NCI-H128 (cell line): Measurements from ENCODE around the gene RECQL.
"Not testable (repeated sequence)": the region's sequence is repeated elsewhere in the genome, so short reads cannot be mapped to it uniquely, and the experiment has no call there.

Experiments
- DNase-seq: peaks from one replicate; lab custom pipeline; 2025; ENCODE audit not compliant: unreplicated experiment; lab: John Stamatoyannopoulos, UW

RECQL gene

GRCh38 chr12:21505888-21506287 lies 4.5 kb upstream of the RECQL start:
- DNase-seq: no peak

- no peak for DNase-seq
Measured at GRCh38 chr12:21502872-21503271, 1.4 kb upstream of the RECQL start.

DNA sequence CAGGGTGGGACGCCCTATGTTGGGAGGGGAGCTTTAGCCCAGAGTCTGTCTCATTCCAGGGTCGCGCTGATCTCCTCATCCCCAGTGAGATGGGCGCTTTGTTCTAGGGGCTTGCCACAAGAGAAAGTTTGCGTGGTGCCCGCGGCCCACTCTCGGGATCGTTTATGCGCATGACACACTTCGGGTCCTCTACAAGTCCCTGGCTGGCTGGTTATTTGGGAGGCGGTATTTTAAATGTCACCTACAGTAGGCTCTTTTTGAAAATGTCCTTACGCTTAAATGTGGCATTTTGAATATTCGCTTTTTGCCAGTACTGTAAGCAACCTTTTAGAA lies 695 bp upstream of the RECQL start:
- no peak for DNase-seq

DNA sequence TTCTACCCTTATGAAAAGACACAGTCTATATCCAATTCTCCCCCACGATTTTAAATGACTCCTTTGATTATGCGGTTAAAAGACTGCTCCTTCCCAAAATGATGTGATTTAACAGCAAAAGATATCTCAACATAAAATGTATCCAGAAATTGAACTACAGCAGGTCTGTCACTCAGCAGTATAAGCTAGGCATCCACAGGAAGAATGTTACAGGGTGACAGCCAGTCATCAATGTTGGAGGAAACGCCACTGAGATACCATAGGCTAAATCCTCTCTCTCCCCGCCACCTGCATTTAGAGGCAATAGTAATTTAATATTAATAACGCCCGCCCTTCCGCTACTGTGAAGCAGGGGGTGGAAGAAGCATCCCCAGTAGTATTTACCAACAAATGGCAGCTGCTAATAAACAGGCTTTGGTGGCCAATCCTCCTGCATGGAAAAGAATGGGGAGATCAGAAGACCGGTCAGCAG lies 613 bp downstream of the RECQL start:
- no peak for DNase-seq

DNA sequence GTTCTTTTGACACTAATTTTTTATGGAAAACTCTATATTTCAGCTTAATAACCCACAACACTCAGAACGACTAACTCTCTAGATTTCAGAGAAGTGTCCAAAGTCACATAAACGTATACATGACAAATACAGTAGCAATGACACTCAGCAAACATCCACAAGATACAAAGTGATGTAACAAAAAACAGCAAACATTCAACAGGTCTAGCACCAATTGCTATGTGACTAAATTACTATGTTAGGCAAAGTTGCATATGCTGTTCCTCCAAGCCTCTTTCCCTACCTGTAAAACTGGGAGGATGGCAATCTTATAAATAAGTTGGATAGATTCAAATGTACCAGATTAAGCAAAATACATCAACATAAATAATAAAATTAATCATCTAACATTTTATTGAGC lies 1.7 kb downstream of the RECQL start:
- DNase-seq: no peak

DNA sequence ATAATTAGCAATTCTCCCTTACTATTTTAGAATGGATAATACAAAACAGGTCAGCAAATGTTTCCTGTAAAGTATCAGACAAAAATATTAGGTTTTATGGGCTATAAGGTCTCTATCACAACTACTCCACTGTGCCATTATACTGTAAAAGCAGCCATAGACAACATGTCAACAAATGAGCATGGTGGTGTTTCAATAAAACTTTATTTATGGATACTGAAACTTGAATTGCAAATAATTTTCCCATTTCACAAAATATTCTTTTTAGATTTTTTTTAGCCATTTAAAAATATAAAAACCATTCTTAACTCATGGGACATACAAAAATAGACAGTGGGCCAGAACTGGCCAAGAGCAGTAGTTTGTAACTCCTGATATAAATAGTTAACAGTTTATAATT lies 15.4 kb downstream of the RECQL start:
- no peak for DNase-seq

- DNase-seq: no peak
Measured at GRCh38 chr12:21483531-21483930, 17.9 kb downstream of the RECQL start.

DNA sequence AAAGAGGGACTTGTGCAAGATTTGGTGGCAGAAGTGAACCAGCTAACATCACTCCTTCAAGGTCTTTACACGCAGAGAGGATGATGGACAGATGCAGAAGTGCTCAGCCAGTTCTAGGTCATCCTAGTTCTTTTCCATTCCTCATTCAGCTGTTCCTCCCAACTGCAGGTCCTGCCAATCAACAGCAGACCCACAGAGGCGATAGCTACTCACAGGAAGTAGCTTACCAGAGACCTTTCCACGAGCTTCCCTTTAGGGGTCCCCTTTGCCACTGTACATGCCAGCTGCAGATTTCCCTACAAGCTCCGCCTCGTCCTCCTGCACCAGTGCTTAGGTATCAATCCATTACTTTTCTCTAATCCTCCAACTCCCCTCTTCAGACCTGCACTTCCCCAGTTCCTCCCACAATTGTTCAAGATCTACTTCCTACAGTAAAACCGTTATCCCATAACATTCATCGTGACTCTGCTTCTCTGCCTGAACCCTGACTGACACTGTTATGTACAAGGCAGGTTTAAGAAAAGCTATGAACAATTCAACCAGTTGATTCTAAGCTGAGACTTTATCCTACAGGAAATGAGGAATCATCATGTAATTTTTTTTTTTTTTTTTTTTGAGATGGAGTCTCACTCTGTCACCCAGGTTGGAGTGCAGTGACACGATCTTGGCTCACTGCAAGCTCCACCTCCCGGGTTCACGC lies 22.5 kb downstream of the RECQL start:
- DNase-seq: no peak

DNA sequence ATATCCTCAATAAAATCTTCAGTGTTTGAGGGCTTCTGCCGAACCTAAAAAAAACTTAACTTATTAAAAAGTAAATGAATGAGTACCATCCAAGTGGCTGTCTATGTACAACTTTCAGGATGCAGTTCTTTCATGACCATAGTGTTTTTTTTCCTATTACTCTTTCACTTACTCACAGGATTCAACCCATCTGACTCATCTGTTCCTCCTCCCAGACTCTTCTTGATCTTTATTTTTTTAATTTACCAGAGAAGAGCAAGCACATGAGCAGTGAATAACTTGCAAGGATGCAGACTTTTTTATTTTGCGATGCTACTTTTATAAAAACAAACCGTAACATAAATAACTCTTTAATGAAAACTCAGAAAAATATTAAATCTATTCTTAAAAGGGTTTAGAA lies 24.5 kb downstream of the RECQL start:
- DNase-seq: no peak

DNA sequence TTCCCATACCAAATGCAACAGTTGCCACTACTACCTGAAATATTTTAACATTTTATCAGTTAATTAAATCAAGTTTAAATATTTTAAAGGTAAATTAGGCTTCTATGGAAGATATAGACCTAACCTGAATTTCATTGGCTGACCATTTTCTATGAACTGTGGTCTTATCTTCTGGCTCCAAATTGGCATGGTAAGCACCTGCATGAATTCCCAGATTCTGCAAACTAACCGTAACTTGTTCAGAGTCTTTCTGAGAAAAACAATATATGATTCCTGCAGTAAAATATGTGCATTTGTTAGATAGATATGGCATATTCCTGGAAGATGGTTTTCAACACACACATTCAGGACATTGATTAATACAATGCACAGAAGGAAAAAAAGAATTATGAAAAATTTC lies 25.9 kb downstream of the RECQL start:
- DNase-seq: no peak

DNA sequence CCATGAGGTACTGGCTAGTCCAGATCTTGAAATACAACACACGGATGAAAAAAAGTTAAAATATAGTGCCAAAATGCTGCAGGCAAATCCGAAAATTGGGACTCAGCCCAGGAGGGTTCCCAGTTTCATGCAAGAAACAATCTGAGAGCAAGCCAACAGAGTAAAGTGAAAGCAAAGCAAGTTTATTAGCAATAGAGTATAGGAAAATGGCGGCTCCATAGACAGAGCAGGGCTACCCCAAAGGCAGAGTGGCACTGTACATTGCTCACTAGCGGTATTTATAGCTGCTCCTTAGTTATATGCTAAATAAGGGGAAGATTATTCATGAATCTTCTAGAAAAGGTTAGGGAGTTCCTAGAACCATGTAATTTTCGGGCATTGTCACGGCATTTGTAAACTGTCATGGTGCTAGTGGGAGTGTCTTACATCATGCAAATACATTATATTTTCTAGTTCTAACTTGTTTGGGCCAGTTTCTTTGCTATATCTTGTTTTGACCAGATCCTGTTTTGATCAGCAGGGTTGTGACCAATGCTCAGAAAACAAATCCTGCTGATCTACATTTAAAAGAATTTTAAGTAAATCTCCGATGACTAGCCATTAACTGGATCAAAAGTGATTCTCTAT lies 29.1 kb downstream of the RECQL start:
- no peak for DNase-seq

DNA sequence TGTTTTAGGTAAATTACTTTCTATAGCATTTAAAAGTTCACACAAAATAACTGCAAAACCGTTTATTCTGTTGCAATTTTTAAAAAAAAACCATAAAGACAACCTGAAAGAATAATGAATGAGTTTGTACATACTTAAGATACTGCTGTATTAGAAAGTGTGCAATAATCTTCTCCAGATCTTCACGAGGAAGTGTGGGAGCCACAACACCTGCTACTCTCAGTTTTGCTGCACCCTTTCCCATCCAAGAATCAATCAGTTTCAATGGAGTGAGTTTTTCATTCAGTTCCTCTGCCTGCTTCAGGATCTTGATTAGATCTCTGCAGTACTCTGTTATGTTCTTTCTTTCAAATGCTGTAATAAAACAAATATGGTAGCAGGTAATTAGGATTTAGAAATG lies 30.1 kb downstream of the RECQL start:
- DNase-seq: no peak

- DNase-seq: not testable (repeated sequence)
Measured at GRCh38 chr12:21467334-21467733, 34.1 kb downstream of the RECQL start.

GRCh38 chr12:21459474-21459873 lies 42.0 kb downstream of the RECQL start:
- no peak for DNase-seq

DNA sequence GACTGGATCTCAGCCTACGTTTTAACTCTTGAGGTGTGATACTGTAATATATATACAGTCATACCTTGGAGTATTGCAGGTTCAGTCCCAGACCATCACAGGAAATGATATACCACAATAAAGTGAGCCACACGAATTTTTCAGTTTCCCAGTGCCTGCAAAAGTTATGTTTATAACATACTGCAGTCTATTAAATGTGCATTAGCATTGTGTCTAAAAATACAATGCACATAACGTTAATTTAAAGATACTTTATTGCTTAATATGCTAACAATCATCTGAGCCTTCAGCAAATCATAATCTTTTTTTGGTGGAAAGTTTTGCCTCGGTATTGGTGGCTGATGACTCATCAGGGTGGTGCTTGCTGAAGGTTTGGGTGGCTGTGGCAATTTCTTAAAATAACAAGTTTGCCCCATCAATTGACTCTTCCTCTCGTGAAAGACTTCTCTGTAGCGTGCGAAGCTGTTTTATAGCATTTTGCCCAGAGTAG lies 45.1 kb downstream of the RECQL start:
- no peak for DNase-seq

- DNase-seq: no peak
Measured at GRCh38 chr12:21453312-21453852, 48.1 kb downstream of the RECQL start.

GRCh38 chr12:21451529-21451928 lies 49.9 kb downstream of the RECQL start:
- DNase-seq: no peak

DNA sequence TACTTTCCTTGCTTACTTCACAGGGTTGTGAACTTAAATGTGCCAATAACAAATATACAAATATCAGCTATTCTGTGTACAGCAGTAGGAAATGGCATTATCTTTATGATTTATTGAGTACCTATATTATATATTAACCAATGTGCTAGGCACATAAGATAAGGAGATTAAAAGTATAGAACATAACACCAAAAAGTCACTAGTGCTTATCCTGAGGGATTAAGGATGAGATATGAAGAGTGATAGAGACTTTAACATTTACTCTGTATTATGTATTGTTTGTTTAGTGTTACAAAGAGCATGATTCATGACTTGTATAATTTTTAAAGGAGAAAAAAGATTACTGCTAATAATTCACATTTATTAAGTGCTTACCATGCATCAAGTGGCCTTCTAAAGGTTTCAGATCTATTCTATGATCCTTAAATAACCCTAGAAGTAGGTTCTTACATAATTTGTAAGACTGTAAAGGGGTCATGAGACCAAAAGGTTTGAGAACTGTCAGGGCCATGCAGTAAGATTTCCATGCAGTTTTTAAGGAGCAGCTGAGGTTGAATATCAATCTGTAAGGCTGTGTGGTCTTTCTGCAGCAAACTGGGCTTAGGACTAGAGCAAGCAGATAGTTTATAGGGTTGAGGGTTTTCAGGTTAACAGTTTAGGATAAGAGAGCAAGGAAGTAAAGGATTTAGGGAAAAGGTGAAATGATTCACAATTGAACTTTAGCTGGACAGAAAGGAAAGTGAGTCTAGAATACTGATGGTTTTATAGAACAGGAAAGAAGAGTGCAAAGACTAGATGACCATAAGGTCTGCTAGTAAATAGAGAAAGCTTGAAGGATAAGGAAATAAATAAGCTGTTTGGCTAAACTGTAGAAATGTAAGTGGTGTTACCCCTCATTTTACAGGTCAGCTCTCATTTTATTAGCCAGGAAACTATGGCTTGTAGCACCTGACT lies 57.0 kb downstream of the RECQL start:
- no peak for DNase-seq

DNA sequence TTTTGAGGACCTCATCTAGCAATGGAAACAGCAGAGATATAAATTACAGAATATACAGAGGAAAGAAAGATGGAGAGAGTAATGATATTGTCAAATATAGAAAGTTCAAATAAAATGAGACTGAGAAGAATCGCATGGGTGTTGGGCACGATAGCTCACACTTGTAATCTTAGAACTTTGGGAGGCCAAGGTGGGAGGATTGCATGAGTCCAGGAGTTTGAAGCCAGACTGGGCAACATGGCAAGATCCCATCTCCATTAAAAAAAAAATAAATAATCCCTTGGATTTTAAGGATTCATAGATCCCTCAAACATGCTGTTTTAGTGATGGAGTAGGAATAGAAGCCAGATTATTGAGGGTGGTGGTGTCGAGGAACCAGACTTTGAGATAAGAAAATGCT lies 62.1 kb downstream of the RECQL start:
- DNase-seq: no peak

DNA sequence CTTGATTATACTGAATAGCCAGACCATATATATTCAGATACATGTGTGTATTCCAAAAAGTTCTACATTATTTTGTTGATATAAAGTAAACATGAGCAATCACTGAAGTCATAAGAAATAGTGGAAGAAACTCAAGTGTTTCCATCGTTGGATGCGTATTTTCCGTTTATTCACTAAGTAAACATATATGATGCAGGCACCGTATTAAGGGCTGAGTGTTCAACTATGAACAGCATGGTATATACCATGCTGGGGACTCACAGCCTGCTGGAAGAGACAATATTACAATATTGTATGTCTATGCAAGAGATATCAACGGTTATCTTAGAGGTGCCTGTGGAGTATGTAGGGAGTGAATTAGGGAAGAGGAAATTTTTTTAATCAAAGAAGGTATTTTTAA lies 62.8 kb downstream of the RECQL start:
- DNase-seq: no peak

DNA sequence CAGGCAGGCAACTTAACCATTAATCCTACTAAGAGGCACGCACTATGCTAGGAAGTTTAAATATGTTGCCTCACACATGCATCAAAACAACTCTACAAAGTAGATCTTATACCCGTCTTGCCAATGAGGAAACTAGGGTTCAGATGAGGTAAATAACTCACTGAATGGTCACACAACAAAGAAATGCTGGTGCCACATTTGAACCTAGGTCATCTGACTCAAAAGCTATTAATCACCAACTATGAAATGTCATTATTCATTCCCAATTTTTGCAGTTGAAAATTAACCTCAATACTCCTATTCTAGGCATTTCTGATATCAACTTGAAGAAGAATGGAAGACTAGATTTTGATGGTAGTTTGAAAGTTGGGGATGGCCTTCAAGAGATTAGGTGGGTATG lies 66.7 kb downstream of the RECQL start:
- no peak for DNase-seq
